Stimulated activated CD8-positive, alpha-beta memory T cell treated with anti-CD3 and anti-CD28 coated beads, Interleukin-7, amount 100 ng/mL, for 4 hours (primary cell): Measurements from ENCODE around the gene CASP2.

Experiments used
- DNase-seq, 2 donors: peaks; one replicate each; pipeline ENCODE4 v3.0.0-alpha.2; 2020; ENCODE audit warnings: low read depth in 2 of 2

Gene CASP2

DNA sequence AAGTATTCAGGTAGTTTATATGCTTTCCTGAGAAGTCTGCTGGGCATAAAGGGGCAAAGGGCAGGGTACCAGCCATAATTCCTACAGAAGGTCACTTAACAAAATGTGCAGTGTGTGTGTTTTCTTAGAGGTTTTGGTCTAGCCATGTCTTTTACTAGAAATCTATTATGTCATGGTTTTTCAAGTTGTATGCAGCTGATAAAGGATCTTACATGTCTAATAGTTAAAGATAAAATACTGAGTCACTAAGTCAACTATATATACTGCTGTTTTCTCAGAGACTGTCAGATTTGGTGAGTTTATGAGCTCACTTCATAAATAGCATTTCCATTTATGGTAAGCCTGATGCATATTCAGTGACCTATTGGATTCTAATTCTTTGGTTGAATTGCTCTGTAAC, 7.7 kb downstream of the CASP2 start:
- DNase-seq, result no peak

DNA sequence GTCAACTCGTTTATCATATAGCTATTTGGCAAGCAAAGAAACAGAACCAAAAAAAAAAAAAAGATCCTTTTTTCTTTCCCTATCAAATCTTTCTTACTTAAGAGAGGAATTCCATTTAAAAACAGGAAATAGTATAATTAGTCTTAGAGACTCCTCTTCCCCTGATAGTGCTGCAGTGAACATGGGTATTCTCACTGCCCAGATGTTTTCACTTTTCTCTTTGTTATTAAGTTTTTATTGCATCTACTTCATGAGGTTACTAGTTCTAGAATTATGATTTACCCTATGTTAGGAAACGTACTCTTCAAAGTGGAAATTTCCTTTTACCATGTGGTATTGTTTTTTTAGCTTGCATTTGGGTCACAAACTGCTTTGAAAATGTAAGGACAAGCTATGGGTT, 8.5 kb downstream of the CASP2 start:
- DNase-seq, result no peak

DNA sequence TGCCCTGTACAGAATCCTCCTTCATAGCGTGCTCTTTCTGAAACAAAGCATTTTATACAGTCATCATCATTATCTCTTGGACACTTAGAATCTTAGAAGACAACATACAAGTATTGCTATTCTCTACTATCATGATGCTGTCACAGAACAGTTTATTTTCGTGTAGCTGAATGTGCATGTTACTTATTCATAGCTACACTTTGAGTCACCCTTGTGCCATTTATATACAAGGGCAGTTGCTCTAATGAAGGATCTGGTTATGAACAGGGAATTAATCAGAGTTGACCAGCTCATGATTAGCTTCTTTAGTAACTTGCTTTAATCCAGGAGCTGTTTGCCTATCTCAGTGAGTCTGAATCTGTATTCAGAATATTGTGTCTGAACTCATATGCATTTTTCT, 11.2 kb downstream of the CASP2 start:
- DNase-seq, result no peak

DNA sequence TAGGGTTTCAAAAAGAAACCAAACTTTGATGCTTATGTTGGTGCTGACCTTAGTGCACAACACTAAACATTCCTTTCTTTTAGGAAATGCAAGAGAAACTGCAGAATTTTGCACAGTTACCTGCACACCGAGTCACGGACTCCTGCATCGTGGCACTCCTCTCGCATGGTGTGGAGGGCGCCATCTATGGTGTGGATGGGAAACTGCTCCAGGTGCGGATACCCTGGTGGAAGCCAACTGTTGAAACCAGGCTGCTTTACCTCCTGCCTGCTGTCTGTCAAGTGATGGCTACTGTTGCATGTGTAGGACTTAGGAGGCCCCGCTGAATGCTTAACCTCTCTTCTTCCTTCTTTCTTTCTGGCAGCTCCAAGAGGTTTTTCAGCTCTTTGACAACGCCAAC, 11.7 kb downstream of the CASP2 start:
- peak; percentile 26 to 38 for DNase-seq

DNA sequence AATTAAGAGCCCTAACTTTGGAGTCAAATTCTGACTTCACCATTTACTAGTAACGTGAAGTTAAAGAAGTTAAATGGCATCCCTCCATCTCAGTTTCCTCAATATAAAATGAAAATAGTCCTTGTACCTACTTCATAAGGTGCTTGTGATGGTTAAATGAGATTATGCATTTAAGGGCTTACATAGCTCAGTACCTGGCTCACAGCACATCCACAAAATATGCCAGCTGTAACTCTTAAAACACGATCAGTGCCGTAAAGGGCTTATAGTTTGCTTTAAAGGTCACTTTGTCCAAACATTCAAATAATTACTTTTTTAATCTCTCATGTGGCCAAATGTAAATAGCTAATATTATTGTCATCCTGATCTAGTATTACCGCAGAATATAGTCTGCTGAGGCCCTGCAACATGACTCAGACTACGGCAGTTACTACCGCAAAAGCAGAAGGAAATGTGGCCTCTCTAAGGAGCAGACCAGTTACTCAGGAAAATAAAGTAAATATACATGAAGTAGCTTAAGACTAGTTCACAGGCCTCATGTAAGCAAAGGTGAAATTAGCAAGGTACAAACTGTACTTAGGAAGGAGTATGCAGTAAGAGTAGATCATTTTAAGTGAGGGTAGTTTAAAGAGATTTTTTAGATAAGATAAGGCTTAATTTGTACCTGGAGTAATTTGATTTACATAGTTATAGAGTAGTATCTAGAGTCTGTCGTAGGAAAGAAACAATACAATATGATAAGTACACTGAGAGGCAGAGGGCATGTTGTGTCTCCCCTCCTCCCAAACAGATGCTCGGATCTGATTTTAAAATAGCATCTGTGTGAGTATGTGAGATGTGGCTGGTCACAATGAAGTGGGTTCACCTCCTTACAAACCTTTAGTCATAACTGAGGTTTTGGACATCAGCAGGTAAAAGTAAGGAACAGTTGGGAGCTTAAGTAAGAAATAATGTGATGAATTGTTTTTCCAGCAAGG, 13.1 kb downstream of the CASP2 start:
- no peak for DNase-seq

DNA sequence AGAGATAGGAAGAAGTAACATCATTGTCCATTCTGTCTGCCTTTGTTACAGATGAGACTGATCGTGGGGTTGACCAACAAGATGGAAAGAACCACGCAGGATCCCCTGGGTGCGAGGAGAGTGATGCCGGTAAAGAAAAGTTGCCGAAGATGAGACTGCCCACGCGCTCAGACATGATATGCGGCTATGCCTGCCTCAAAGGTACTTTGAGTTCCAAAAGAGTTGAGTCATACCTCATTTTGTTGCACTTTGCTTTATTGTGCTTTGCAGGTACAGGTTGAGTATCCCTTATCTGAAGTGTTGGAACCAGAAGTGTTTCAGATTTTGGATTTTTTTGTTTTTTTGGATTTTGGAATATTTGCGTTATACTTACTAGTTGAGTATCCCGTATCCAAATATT, 15.6 kb downstream of the CASP2 start:
- DNase-seq, result no peak

DNA sequence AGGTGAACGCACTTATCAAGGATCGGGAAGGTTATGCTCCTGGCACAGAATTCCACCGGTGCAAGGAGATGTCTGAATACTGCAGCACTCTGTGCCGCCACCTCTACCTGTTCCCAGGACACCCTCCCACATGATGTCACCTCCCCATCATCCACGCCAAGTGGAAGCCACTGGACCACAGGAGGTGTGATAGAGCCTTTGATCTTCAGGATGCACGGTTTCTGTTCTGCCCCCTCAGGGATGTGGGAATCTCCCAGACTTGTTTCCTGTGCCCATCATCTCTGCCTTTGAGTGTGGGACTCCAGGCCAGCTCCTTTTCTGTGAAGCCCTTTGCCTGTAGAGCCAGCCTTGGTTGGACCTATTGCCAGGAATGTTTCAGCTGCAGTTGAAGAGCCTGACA, 16.8 kb downstream of the CASP2 start:
- no peak for DNase-seq

DNA sequence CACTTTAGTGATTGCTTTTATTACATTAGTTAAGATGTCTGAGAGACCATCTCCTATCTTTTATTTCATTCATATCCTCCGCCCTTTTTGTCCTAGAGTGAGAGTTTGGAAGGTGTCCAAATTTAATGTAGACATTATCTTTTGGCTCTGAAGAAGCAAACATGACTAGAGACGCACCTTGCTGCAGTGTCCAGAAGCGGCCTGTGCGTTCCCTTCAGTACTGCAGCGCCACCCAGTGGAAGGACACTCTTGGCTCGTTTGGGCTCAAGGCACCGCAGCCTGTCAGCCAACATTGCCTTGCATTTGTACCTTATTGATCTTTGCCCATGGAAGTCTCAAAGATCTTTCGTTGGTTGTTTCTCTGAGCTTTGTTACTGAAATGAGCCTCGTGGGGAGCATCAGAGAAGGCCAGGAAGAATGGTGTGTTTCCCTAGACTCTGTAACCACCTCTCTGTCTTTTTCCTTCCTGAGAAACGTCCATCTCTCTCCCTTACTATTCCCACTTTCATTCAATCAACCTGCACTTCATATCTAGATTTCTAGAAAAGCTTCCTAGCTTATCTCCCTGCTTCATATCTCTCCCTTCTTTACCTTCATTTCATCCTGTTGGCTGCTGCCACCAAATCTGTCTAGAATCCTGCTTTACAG, 17.4 kb downstream of the CASP2 start:
- DNase-seq, result peak; percentile 43 to 59

DNA sequence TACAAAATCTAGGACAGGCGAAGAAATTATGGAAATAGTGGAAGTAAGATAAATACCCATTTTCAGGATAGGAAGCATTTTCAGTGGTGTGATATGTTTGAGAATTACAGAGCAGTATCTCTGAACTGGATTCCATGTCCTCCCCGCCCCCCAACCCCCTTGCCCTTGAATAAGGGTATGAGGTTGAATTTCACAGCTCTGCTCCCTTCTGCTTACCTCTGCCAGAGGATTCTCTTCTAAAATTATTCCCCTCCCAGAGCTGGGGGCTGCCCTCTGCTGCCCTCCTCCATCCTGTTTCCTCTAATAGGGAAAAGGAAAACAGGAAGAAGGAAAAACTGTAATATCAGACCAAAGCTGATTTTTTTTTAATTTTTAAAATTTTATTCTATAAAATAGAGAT, 20.5 kb downstream of the CASP2 start:
- DNase-seq, result no peak

DNA sequence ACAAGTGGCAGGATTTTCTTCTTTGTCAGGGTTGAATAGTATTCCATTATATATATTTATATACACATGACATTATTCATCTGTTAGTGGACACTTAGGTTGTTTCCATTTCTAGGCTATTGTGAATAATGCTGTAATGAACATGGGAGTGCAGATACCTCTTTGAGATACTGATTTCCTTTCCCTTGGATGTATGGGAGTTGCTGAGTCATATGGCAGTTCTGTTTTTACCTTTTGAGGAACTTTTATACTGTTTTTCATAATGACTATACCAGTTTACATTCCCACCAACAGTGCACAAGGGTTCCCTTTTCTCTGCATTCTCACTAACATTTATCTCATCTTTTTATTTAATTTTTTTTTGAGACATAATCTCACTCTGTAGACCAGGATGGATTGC, 26.0 kb downstream of the CASP2 start:
- no peak for DNase-seq

DNA sequence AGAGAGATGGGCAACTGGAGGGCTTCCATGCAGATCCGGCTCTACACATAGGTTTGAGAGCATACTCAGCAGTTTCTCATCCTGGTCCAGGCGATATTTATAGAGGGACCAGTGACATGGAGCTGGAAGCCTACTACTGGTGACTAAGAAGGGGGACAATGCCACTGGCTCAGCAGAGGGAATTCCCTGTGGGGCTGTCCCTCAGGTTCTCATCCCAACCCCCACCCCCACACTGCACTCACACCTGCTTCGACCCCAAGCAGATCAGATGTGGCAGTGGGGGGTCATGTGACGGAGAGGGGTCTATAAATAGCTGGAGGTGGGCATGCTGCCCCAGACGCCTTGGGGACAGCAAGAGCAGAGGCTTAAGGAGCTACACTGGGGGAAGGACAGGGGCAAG, 27.6 kb downstream of the CASP2 start, which contains the start of gene CLCN1:
Gene CLCN1 (plus strand): TSS at position 336 of the 400 bp plus-strand sequence. CDS start 102 bp downstream, outside the sequence.
- no peak for DNase-seq

DNA sequence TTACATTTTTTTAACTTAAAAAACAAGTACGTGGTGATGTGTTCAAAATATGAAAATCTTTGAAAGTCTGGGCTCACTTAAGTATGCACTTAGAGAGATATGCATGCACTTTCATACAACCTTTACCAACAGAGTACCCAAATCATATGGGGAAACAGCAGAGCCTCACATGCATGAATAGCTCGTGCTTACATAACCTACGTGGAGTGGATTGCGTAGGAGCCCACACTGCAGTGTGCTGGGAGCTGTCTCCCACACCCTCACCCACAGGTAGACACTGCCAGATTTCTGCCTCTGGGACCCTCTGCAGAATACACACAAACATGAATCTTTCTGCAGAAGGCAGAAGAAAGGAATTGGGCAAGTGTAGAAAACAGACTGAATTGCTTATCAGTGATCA, 28.3 kb downstream of the CASP2 start:
- DNase-seq, result no peak

DNA sequence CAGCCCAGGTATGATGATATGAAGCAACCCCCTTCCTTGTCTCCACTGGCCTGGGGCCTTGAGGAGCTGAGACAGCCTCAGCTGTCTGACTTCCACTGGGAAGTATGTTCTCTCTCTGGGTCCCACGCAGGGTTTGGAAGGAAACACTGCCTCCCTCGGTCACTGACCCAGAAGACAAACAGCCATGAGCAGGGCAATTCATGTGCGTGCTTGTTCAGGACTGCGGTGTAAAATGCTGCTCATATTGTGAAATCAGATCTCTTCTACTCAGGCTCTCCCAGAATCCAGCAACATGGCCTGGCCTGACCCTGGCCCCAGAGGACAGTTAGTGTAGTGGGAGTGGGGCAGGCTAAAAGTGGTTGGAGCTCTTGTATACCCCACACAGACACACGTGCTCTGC, 30.5 kb downstream of the CASP2 start:
- DNase-seq, result no peak

DNA sequence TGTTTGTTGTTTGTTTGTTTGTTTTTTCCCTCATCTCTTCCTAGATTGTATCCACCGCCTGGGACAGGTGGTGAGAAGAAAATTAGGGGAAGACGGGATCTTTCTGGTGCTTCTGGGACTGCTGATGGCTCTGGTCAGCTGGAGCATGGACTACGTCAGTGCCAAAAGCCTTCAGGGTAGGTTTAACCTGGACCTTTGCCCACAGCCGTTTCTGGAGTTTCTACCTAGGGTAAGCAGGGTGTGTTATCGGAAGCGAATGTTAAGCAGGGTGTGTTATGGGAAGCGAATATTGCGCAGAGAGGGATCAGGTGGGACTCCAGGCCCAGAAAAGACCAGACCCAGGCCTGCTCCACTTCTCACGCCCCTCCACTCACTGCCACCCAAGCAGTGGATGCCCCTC, 32.5 kb downstream of the CASP2 start:
- no peak for DNase-seq

DNA sequence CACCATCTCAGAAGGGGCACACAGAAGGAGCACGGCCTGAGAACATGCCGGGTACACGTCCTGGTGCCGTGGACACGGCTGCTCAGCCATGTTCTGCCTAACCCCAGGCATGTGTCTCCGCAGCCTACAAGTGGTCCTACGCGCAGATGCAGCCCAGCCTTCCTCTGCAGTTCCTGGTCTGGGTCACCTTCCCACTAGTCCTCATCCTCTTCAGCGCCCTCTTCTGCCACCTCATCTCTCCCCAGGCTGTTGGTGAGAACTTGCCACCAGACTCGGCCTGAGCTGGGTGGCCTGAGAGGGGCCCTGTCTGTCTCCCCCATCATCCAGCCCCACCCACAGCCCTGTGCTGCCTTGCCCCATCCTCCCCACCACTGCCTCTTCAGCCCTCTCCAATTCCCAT, 33.1 kb downstream of the CASP2 start:
- DNase-seq, result no peak

DNA sequence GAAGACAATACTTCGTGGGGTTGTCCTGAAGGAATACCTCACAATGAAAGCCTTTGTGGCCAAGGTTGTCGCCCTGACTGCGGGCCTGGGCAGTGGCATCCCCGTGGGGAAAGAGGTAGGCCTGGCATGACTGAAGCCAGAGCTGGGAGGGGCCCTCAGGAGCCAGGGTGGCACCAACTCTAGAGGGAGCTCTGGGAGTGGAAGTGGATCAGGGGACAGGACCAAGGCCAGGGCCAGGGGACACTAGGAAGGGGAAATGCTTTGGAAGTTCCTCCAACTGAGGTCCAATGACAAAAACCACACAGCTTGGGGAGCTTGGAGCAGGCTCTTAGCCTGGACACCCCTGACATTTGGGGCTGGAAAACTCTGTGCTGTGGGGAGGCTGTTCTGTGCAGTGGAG, 33.6 kb downstream of the CASP2 start:
- no peak for DNase-seq

DNA sequence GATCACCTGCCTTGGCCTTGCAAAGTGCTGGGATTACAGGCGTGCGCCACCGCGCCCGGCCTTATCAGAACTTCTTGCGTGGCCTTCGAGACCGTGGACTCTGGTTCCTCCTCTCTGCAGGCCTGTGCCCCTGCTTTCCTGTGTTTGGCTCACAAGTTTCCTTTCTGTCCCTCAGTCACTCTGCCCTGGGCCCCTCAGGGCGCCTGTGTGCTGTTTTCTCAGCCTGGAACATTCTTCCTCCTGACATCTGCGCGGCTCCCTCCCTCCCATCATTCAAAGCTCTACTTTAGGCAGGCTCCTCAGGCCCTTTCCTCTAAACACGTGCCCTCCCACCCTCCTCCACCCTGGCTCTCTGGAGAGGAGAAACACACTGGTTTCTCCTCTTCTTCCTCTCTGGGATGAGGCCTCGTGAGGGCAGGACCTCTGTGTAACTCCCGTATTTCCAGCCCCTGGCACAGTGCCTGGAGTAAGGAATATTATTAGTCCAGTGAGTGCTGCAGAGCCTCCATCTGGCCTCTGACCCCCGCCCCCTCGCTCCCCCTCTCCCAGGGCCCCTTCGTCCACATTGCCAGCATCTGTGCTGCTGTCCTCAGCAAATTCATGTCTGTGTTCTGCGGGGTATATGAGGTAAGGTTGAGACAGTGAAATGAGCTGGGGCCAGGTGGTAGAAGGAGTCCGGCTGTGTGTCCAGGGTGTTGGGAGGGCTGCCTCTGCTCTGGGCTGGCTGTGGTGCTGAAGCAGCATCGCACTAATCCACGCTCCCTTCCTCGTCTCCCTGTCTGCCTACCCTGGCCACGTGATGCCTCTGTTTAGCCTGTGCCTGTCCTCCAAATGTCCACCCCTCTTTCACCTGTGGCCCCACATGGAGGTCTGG, 34.8 kb downstream of the CASP2 start:
- DNase-seq, result no peak

DNA sequence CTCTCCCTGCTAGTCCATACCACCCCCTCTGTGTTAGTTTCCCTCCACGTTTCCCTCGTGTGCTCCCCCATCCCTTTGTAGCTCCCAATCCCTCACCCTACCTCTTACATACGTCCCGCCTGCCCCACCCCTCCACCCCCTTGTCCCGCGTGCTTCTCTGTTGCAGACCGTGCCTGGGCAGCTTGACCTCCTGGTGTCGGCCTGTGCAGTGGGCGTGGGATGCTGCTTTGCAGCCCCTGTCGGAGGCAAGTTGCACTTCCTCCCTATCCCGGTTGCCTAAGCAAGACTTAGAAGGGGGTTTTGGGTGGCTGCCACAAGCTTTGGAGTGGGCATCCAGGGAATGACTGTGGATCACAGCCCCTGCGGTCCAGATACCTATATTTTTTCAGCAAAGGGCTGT, 35.5 kb downstream of the CASP2 start:
- DNase-seq, result no peak

DNA sequence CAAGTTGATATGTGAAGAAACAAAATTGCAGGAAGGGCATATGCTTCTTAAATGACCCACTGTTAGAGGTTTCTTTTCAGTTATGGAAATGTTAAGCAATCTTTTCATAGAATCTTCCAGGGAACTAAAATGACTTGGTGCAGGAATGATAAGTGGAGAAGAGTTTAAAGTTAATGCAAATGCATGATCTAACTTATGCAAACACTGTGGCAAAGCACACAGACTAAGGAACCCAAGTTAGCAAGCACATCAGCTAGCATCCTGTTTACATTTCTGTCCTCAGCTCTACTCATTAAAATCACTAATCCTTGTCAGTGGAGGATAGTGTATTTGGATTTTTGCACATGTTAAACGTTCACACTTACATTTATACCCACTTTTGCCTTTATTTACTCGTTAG, 37.1 kb downstream of the CASP2 start:
- DNase-seq, result no peak

DNA sequence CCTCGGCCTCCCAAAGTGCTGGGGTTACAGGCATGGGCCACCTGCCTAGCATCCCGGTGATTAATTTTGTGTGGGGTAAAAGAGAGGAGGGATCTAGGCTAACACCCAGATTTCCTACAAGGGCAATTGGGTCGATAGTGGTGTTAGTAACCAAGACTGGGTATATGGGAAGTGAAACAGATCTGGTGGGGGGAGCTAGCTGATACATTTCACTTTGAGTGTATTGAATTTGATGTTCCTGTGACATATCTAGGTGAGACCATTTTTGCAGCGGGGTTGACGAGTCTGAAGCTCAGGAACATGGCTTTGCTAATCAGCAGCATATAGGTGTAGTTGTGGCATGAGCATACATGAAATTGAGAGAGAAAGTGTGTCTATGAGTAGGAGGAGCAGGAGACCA, 39.8 kb downstream of the CASP2 start:
- DNase-seq, result no peak

DNA sequence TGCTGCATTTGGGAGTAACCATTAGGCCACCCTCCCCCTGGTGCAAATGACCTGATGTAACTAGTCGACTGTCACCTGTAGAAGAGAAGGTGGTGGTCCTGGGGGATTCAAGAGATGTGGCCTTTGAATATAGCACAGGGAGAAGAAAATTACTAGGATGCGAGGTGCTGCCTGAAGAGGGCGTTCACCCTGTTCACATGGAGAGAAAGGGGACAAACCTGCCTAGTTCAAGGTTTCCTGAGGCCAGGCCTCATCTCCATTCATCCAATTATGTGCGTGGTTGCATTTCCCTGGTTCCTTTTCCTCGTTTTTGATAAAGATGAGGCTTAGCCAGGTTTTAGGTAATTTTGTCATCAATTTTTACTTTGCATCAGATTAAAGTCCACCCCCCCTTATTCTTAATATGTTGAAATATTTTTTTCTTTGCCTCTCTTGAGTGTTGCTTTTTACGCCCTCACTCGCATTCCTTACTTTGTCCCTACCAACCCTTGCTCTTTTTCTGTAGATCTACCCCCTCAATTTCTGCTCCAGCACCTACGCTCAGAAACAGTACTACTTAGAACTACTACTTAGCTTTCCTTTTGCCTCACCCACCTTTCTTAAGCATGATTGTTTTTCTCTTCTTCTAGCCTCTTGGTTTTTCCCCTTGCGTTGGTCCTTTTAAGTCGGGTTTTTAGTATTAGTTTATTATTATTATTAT, 41.5 kb downstream of the CASP2 start:
- no peak for DNase-seq
